ENCODE data around the gene TRAK1.

Gene TRAK1

GRCh38 chr3:42256135-42256819, 165.1 kb downstream of the TRAK1 start:
- Histone ChIP-seq H2AFZ (no peak overlapping the region), H3K27ac (no peak overlapping the region), H3K4me2 (ENCODE audit: low read length) (no peak overlapping the region), H3K9me3 (ENCODE audit: control insufficient read depth, low read length) (no peaks in the 10 kb centered on the region), H3K4me1 (no peaks in the 10 kb centered on the region), H3K27me3 (ENCODE audit: control insufficient read depth, insufficient read depth, low read length) (no peaks in the 10 kb centered on the region), H3K9ac (no peak overlapping the region), H3K4me3 (ENCODE audit: low read depth, low read length) (no peak overlapping the region), H3K36me3 (ENCODE audit: control insufficient read depth, insufficient read depth, low read length) (peaks cover 2% of the 10 kb centered on the region), H3K79me2 (no peaks in the 10 kb centered on the region)
- TF ChIP-seq CTCF (IDR thresholded peaks at IDR 0.05), result no peak

- Histone ChIP-seq H3K27ac (no peak overlapping the region), H3K79me2 (no peaks in the 10 kb centered on the region), H3K9ac (no peak overlapping the region), H2AFZ (no peak overlapping the region), H3K4me3 (ENCODE audit: low read depth, low read length) (no peak overlapping the region), H3K4me1 (no peaks in the 10 kb centered on the region), H3K9me3 (ENCODE audit: control insufficient read depth, low read length) (no peaks in the 10 kb centered on the region), H3K27me3 (ENCODE audit: control insufficient read depth, insufficient read depth, low read length) (no peaks in the 10 kb centered on the region), H3K4me2 (ENCODE audit: low read length) (no peak overlapping the region), H3K36me3 (ENCODE audit: control insufficient read depth, insufficient read depth, low read length) (peaks cover 2% of the 10 kb centered on the region)
- TF ChIP-seq CTCF (IDR thresholded peaks at IDR 0.05), result no peak
These were observed 165.8 kb downstream of the TRAK1 start for GRCh38 chr3:42257007-42257406.

GRCh38 chr3:42262525-42262924, 171.4 kb downstream of the TRAK1 start:
- no peaks in the 10 kb centered on the region for H3K36me3 ChIP-seq (ENCODE audit: control insufficient read depth, insufficient read depth, low read length)
- H3K27ac ChIP-seq, result no peak overlapping the region
- H3K9me3 ChIP-seq (ENCODE audit: control insufficient read depth, low read length), result no peaks in the 10 kb centered on the region
- H3K4me1 ChIP-seq, result no peaks in the 10 kb centered on the region
- peaks cover 3% of the 10 kb centered on the region for H3K27me3 ChIP-seq (ENCODE audit: control insufficient read depth, insufficient read depth, low read length)
- H3K9ac ChIP-seq, result no peak overlapping the region
- H3K4me3 ChIP-seq (ENCODE audit: low read depth, low read length), result no peak overlapping the region
- TF ChIP-seq CTCF (IDR thresholded peaks at IDR 0.05), result no peak
- no peak overlapping the region for H3K4me2 ChIP-seq (ENCODE audit: low read length)
- no peaks in the 10 kb centered on the region for H3K79me2 ChIP-seq
- no peak overlapping the region for H2AFZ ChIP-seq

- Histone ChIP-seq H2AFZ (no peak overlapping the region), H3K9ac (no peak overlapping the region), H3K9me3 (ENCODE audit: control insufficient read depth, low read length) (no peaks in the 10 kb centered on the region), H3K27ac (no peak overlapping the region), H3K36me3 (ENCODE audit: control insufficient read depth, insufficient read depth, low read length) (no peaks in the 10 kb centered on the region), H3K79me2 (no peaks in the 10 kb centered on the region), H3K4me2 (ENCODE audit: low read length) (peak overlapping the region; percentile 26), H3K27me3 (ENCODE audit: control insufficient read depth, insufficient read depth, low read length) (peaks cover 3% of the 10 kb centered on the region), H3K4me3 (ENCODE audit: low read depth, low read length) (no peak overlapping the region), H3K4me1 (no peaks in the 10 kb centered on the region)
- no peak for TF ChIP-seq CTCF (IDR thresholded peaks at IDR 0.05)
These were observed 172.5 kb downstream of the TRAK1 start for GRCh38 chr3:42263354-42264346.

Measured in parathyroid adenoma (tissue), 2 donors.